ENCODE results near the gene DDIT3.
"Not testable (repeated sequence)": the region's sequence is repeated elsewhere in the genome, so short reads cannot be mapped to it uniquely, and the experiment has no call there.

Gene DDIT3, protein sequence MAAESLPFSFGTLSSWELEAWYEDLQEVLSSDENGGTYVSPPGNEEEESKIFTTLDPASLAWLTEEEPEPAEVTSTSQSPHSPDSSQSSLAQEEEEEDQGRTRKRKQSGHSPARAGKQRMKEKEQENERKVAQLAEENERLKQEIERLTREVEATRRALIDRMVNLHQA

DNA sequence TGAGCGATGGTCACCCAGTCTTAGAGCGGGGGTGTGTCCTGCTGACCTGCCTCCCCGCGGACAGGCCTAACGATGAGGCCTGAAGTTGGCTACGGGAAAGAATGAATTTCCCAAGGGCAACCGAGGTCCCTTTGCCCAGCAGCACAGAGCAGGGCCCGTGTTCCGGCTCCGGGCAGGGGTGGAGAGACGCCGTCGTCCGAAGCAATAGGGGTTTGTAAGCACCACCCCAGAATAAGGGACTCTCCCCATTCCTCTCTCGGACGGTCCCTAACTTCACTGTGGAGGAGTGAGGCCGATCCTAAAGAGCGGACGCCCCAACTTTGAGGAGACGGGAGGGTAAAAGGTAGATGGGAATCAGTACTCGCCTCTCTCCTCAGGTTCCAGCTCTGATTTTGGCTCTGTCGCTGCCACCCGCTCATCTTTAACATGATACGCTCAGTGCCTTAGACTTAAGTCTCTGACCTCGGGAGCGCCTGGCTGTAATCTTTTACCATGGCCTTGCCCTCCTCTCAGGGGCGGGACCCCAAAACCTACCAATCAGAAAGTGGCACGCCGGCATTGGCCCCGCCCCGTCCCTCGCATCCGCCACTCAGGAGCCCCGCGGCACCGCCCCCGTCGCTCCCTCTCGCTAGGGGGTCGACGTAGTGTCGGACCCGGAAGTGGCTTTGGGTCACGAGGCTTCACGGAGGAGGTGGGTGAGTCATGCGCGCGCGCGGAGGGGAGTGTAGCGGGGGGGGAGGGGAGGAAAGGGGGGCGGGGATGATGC is at the start of gene DDIT3:
DDIT3 (minus strand) TSS at position 462 of the 766 bp plus-strand sequence. CDS start 3,108 bp downstream, outside the sequence.
- Histone ChIP-seq H3K9ac (ENCODE audit: low read length) (peak within 1 kb of the TSS; percentile 97), H3K4me3 (ENCODE audit: low read depth in 1 of 2, low read length in 2 of 2) (peak within 1 kb of the TSS; percentile 85 to 89), H3K9me3 (ENCODE audit: low read length) (no peaks in the 10 kb centered on the region), H3K4me1 (ENCODE audit: insufficient read depth, low read length) (peaks cover 63% of the 10 kb centered on the region), H3K36me3 (ENCODE audit: insufficient read depth, low read length) (peaks cover 37% of the 10 kb centered on the region), H3K27ac (ENCODE audit: low read depth, low read length) (peak within 1 kb of the TSS; percentile 88), H3K27me3 (ENCODE audit: control insufficient read depth in 1 of 2, insufficient read depth in 2 of 2, low read length in 2 of 2) (no peaks in the 10 kb centered on the region)

GRCh38 chr12:57569858-57570257 is 49.5 kb upstream of the DDIT3 start:
- Histone ChIP-seq H3K4me3 (ENCODE audit: low read depth in 1 of 2, low read length in 2 of 2) (no peak overlapping the region), H3K9me3 (ENCODE audit: low read length) (no peaks in the 10 kb centered on the region), H3K4me1 (ENCODE audit: insufficient read depth, low read length) (no peaks in the 10 kb centered on the region), H3K27me3 (ENCODE audit: control insufficient read depth in 1 of 2, insufficient read depth in 2 of 2, low read length in 2 of 2) (no peaks in the 10 kb centered on the region), H3K36me3 (ENCODE audit: insufficient read depth, low read length) (no peaks in the 10 kb centered on the region), H3K27ac (ENCODE audit: low read depth, low read length) (no peak overlapping the region), H3K9ac (ENCODE audit: low read length) (no peak overlapping the region)

DNA sequence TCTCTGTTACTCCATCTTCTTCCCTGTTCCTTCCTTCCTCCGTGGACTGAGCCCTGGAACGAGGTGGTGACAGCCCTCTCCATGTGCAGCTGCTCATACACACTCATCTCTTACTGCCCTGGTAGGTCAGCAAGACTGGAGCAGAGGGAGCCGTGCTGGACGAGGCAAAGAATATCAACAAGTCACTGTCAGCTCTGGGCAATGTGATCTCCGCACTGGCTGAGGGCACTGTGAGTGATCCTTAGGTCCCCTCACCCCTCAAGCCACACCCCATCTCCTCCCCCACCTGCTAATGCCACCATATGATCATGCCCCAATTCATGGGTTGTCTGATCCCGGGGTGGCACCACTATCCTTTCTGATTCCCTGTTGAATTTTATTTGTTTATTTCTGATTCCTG is 48.5 kb upstream of the DDIT3 start:
- no peak overlapping the region for H3K4me3 ChIP-seq (ENCODE audit: low read depth in 1 of 2, low read length in 2 of 2)
- no peaks in the 10 kb centered on the region for H3K4me1 ChIP-seq (ENCODE audit: insufficient read depth, low read length)
- H3K9me3 ChIP-seq (ENCODE audit: low read length): no peaks in the 10 kb centered on the region
- H3K27ac ChIP-seq (ENCODE audit: low read depth, low read length): no peak overlapping the region
- no peaks in the 10 kb centered on the region for H3K36me3 ChIP-seq (ENCODE audit: insufficient read depth, low read length)
- H3K27me3 ChIP-seq (ENCODE audit: control insufficient read depth in 1 of 2, insufficient read depth in 2 of 2, low read length in 2 of 2): no peaks in the 10 kb centered on the region
- H3K9ac ChIP-seq (ENCODE audit: low read length): no peak overlapping the region

GRCh38 chr12:57564178-57564740 is 43.9 kb upstream of the DDIT3 start:
- Histone ChIP-seq H3K27ac (ENCODE audit: low read depth, low read length) (no peak overlapping the region), H3K4me1 (ENCODE audit: insufficient read depth, low read length) (no peaks in the 10 kb centered on the region), H3K4me3 (ENCODE audit: low read depth in 1 of 2, low read length in 2 of 2) (no peak overlapping the region), H3K9me3 (ENCODE audit: low read length) (no peaks in the 10 kb centered on the region), H3K27me3 (ENCODE audit: control insufficient read depth in 1 of 2, insufficient read depth in 2 of 2, low read length in 2 of 2) (no peaks in the 10 kb centered on the region), H3K36me3 (ENCODE audit: insufficient read depth, low read length) (no peaks in the 10 kb centered on the region), H3K9ac (ENCODE audit: low read length) (no peak overlapping the region)

- no peak overlapping the region for H3K9ac ChIP-seq (ENCODE audit: low read length)
- H3K4me1 ChIP-seq (ENCODE audit: insufficient read depth, low read length): no peaks in the 10 kb centered on the region
- H3K4me3 ChIP-seq (ENCODE audit: low read depth in 1 of 2, low read length in 2 of 2): no peak overlapping the region
- H3K36me3 ChIP-seq (ENCODE audit: insufficient read depth, low read length): no peaks in the 10 kb centered on the region
- no peaks in the 10 kb centered on the region for H3K9me3 ChIP-seq (ENCODE audit: low read length)
- no peaks in the 10 kb centered on the region for H3K27me3 ChIP-seq (ENCODE audit: control insufficient read depth in 1 of 2, insufficient read depth in 2 of 2, low read length in 2 of 2)
- no peak overlapping the region for H3K27ac ChIP-seq (ENCODE audit: low read depth, low read length)
These were observed 43.0 kb upstream of the DDIT3 start for GRCh38 chr12:57563358-57563757.

DNA sequence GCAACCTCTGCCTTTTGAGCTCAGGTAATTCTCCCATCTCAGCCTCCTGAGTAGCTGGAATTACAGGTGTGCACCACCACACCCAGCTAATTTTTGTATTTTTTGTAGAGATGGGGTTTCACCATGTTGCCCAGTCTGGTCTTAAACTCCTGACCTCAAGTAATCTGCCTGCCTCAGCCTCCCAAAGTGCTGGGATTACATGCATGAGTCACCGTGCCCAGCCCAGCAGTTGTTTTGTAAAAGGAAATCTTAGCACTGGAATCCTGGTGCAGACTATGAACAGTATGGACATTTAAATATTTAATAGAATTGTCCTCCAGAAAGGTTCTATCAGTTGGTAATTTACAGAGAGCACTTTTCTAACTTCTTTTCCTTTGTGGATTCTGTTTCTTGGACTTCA is 40.8 kb upstream of the DDIT3 start:
- not testable (repeated sequence) for H3K27ac ChIP-seq (ENCODE audit: low read depth, low read length); H3K9me3 ChIP-seq (ENCODE audit: low read length); H3K4me1 ChIP-seq (ENCODE audit: insufficient read depth, low read length); H3K27me3 ChIP-seq (ENCODE audit: control insufficient read depth in 1 of 2, insufficient read depth in 2 of 2, low read length in 2 of 2); H3K4me3 ChIP-seq (ENCODE audit: low read depth in 1 of 2, low read length in 2 of 2); H3K36me3 ChIP-seq (ENCODE audit: insufficient read depth, low read length); H3K9ac ChIP-seq (ENCODE audit: low read length)

DNA sequence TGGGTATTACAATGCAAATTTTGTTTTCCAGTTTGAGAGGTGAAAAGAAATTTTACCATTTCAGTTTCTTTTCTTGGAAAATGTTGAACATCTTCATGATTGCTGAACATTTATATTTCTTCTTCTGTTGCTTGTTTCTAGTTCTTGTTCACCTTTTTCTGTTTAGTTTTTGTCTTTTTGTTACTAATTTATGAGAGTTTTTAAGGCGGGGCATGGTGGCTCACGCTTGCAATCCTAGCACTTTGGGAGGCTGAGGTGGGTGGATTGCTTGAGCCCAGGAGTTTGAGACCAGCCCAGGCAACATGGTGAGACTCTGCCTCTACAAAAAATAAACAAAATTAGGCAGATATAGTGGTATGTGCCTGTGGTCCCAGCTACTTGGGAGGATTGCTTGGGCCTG is 40.2 kb upstream of the DDIT3 start:
- Histone ChIP-seq H3K9me3 (ENCODE audit: low read length) (no peaks in the 10 kb centered on the region), H3K4me3 (ENCODE audit: low read depth in 1 of 2, low read length in 2 of 2) (no peak overlapping the region), H3K27me3 (ENCODE audit: control insufficient read depth in 1 of 2, insufficient read depth in 2 of 2, low read length in 2 of 2) (no peaks in the 10 kb centered on the region), H3K4me1 (ENCODE audit: insufficient read depth, low read length) (no peaks in the 10 kb centered on the region), H3K36me3 (ENCODE audit: insufficient read depth, low read length) (no peaks in the 10 kb centered on the region), H3K9ac (ENCODE audit: low read length) (no peak overlapping the region), H3K27ac (ENCODE audit: low read depth, low read length) (no peak overlapping the region)

GRCh38 chr12:57558864-57559263 is 38.5 kb upstream of the DDIT3 start:
- Histone ChIP-seq H3K4me1 (ENCODE audit: insufficient read depth, low read length) (no peaks in the 10 kb centered on the region), H3K36me3 (ENCODE audit: insufficient read depth, low read length) (no peaks in the 10 kb centered on the region), H3K27ac (ENCODE audit: low read depth, low read length) (no peak overlapping the region), H3K9me3 (ENCODE audit: low read length) (no peaks in the 10 kb centered on the region), H3K4me3 (ENCODE audit: low read depth in 1 of 2, low read length in 2 of 2) (no peak overlapping the region), H3K9ac (ENCODE audit: low read length) (no peak overlapping the region), H3K27me3 (ENCODE audit: control insufficient read depth in 1 of 2, insufficient read depth in 2 of 2, low read length in 2 of 2) (no peaks in the 10 kb centered on the region)

DNA sequence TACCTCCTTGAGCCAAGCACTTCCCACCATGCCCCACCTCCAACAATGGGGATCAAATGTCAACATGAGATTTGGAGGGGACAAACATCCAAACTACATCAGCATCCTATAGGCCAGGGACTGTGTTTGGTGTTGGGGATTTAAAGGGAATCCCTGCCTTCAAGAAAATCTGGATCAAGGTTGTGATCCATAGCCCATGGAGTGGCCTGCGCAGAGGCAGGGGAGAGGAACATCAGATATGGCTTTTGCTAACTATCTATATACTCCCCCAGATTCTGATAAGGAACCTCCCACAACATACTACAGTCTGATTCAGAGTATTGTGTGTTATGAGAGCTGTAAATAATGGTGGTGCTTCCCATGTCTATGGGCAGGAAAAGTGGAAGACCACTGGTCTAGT is 34.6 kb upstream of the DDIT3 start:
- Histone ChIP-seq H3K9me3 (ENCODE audit: low read length) (no peaks in the 10 kb centered on the region), H3K9ac (ENCODE audit: low read length) (no peak overlapping the region), H3K36me3 (ENCODE audit: insufficient read depth, low read length) (no peaks in the 10 kb centered on the region), H3K27ac (ENCODE audit: low read depth, low read length) (no peak overlapping the region), H3K4me3 (ENCODE audit: low read depth in 1 of 2, low read length in 2 of 2) (no peak overlapping the region), H3K27me3 (ENCODE audit: control insufficient read depth in 1 of 2, insufficient read depth in 2 of 2, low read length in 2 of 2) (peaks cover 0 to 8% of the 10 kb centered on the region in 2 donors), H3K4me1 (ENCODE audit: insufficient read depth, low read length) (no peaks in the 10 kb centered on the region)

DNA sequence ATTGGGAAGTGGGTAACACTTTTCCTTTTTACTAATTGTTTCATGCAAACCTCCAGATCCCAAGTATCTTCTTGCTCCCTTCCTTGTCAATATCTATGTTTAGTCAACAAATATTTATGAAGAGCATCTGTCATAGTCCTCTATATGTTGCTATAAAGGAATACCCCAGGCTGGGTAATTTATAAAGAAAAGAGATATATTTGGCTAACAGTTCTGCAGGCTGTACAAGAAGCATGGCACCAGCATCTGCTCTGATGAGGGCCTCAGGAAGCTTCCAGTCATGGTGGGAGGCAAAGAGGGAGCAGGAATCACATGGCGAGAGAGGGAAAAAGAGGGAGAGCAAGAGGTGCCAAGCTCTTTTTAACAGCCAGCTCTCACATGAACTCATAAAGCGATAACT is 34.1 kb upstream of the DDIT3 start:
- Histone ChIP-seq H3K36me3 (ENCODE audit: insufficient read depth, low read length) (no peaks in the 10 kb centered on the region), H3K9ac (ENCODE audit: low read length) (no peak overlapping the region), H3K27ac (ENCODE audit: low read depth, low read length) (no peak overlapping the region), H3K4me1 (ENCODE audit: insufficient read depth, low read length) (peaks cover 4% of the 10 kb centered on the region), H3K27me3 (ENCODE audit: control insufficient read depth in 1 of 2, insufficient read depth in 2 of 2, low read length in 2 of 2) (peaks cover 2 to 10% of the 10 kb centered on the region in 2 donors), H3K9me3 (ENCODE audit: low read length) (no peaks in the 10 kb centered on the region), H3K4me3 (ENCODE audit: low read depth in 1 of 2, low read length in 2 of 2) (no peak overlapping the region)

DNA sequence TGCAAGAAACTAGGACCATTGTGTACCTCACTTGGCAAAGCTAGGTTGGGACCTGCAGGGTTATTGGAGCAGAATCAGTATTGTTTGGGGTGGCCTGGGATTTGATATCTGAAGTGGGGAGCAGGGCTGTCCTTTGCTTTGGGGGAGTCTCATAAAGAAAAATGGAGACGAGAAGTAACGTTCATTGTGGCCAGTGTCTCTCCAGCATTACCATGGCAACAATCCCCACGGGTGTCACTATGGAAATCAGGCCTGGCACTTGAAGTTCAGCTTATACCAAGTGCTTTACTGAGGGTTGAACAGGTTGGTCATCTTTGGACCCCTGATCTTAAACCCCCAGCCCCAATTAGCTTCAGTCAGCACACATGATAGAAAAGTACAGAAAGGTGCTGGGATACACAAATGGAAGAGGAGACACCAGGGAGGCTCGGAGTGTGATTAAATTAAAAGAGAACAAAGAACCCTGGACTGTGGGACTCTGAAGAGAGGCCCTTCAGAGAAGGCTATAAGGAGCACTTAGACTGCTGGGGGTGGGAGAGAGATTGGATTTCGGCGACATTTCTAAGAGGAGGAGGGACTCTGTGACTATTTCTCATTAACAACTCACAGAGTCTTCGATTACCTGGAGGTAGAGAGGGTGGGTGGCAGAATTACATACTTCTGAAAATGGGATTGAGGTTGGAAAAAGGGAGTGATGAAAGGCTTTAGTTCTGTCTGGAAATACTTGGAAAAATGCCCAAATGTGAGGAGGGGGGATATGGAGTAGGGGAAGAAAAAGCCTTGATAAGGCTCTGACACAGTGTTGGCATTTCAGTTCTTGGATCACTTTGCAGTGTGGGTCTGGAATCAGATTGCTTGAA is 33.3 kb upstream of the DDIT3 start:
- Histone ChIP-seq H3K9me3 (ENCODE audit: low read length) (no peaks in the 10 kb centered on the region), H3K4me3 (ENCODE audit: low read depth in 1 of 2, low read length in 2 of 2) (no peak overlapping the region), H3K9ac (ENCODE audit: low read length) (no peak overlapping the region), H3K36me3 (ENCODE audit: insufficient read depth, low read length) (no peaks in the 10 kb centered on the region), H3K27ac (ENCODE audit: low read depth, low read length) (no peak overlapping the region), H3K4me1 (ENCODE audit: insufficient read depth, low read length) (peaks cover 7% of the 10 kb centered on the region), H3K27me3 (ENCODE audit: control insufficient read depth in 1 of 2, insufficient read depth in 2 of 2, low read length in 2 of 2) (peaks cover 6 to 19% of the 10 kb centered on the region in 2 donors)

Data from muscle layer of colon (tissue), 2 donors.